Activated CD8-positive, alpha-beta memory T cell treated with anti-CD3 and anti-CD28 coated beads for 36 hours (primary cell): ENCODE results near the gene CRELD2. TPM values are rescaled to one million over a fixed set of nuclear protein-coding genes. Genes with fewer than 3 reads are reported as not detected.
"Not testable (repeated sequence)": the region's sequence is repeated elsewhere in the genome, so short reads cannot be mapped to it uniquely, and the experiment has no call there.

Source experiments
- CTCF ChIA-PET: fragments of 350-600 bp; sonication (Branson Sonifier 250); formaldehyde crosslinking; loops from one replicate; lab custom pipeline; 2021; ENCODE audit warnings: antibody characterized with exemption; lab: Charles Lee
- POLR2A ChIA-PET: fragments of 350-600 bp; sonication (Branson Sonifier 250); formaldehyde crosslinking; loops from one replicate; lab custom pipeline; 2021; ENCODE audit warnings: antibody characterized with exemption; lab: Charles Lee
- total RNA-seq, 2 experiments: library from RNA; stranded (reverse); gene quantifications; one replicate each; pipeline ENCODE4 v1.2.3, GENCODE V29; 2021

The CRELD2 gene
- total RNA-seq, 2 experiments from 2014 or later, result 44.8 to 48.4 TPM

DNA sequence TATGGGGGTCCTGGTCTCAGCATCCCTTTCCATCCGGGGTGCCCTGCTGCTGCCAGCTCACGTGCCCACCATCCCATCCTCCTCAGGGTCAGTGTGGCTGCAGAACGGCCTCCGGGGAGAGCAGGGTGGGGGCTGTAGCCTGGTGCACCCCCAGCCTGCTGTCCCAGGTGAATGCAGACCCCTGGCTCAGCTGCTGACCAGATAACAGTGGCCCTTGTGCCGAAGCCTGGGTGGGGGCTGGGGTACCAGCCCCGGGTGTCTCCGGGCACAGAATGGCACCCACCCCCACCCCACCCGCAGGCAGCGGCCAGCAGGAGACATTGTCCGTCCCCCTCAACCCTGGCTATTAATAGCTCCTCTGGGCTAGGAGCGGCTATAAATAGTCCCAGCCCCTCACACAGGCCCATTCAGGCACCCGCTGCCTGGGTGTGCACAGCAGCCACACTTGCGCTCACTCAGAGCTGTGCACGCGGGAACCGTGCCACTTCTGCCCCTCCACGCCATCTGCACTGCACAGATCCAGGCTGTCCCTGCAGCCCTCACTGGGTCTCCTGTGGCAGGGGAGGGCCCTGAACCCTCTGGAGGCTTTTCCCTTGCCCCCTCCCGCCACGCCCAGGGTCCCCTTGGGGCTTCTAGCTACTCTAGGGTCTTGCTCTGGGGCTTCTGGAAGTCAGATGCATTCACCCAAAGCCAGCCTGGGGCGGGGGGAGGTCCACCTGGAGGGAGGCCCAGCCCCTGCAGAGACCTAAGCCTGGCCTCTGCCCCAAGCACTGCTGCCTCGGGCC, 18.7 kb downstream of the CRELD2 start:
- ChIA-PET CTCF (interaction anchor here (0.6 to 1.4 kb wide), 2 partner anchors 20 to 25 kb away, joined by 3 to 4 read pairs; no protein-coding TSS in a partner anchor), POLR2A (interaction anchor here (0.7 to 3.0 kb wide), 6 partner anchors 20 to 177 kb away, joined by 5 to 37 read pairs (median 6); partner anchors contain the start of gene PIM3)

DNA sequence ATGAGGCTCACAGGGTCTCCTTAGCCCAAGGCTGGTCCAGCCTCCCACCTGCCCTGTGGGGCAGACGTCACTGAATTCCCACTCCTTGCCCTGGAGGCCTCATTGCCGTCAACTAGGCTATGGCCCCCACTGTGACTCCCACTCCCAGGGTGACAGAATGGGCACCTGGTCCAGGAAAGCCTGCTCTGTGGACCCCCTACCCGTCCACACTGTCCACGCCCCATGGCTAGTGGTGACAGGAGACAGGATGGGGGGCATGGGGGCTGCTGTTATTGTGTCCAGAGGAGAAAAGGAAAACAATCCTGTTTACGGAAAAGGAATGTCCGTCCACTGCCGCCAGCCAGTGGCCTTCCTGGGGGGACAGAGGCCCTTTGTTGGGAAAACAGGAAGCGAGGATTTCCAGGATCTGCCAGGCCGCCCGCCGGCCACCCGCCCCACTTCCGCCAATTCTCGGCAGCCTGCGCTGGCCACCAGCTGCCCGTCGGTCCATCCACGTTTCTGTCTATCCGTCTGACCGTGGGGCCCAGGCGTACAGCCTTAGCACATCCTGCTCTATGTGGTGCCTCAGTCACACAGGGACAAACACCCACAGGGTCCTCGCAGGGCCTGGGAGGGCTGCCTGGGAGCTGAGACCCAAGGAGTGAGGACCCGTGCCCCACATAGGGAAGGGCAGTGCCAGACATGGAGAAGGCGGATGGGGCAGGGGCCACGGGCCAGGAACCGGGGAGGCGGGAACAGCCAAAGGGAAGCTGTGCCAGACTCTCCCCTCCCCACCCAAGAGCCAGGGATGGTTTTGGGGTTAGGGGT, 19.5 kb downstream of the CRELD2 start:
- ChIA-PET CTCF (interaction anchor here (1.0 kb wide), 1 partner anchor 42 kb away, joined by 3 read pairs; no protein-coding TSS in a partner anchor), POLR2A (interaction anchor here (2.4 to 3.0 kb wide), 2 partner anchors 24 to 33 kb away, joined by 23 to 37 read pairs; partner anchors contain the start of gene PIM3)

DNA sequence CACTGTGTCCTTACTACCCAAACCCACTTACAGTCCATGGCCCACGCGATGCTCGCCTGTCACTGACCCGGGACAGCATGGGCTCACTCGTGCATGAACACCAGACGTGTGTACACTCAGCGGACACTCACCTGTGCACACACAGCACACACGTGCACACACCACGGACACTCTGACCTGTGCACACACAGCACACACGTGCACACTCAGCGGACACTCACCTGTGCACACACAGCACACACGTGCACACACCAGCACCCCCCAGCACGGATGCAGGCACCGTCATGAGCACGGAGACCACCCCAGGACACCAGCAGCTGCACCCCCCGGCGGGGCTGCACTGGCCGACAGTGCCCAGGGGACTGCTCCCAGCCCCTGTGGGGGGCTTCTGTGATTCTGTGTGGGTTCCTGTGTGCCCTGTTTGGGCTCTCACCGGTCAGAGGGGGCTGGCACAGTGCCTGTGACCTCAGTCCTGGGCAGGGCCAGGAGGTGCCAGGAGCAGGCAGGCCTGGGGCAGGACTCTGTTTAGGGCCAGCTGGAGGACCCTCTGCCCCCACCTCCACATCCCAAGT, 20.2 kb downstream of the CRELD2 start:
- ChIA-PET CTCF (interaction anchor here (1.0 kb wide), 1 partner anchor 41 kb away, joined by 3 read pairs; no protein-coding TSS in a partner anchor), POLR2A (no interaction called here)

DNA sequence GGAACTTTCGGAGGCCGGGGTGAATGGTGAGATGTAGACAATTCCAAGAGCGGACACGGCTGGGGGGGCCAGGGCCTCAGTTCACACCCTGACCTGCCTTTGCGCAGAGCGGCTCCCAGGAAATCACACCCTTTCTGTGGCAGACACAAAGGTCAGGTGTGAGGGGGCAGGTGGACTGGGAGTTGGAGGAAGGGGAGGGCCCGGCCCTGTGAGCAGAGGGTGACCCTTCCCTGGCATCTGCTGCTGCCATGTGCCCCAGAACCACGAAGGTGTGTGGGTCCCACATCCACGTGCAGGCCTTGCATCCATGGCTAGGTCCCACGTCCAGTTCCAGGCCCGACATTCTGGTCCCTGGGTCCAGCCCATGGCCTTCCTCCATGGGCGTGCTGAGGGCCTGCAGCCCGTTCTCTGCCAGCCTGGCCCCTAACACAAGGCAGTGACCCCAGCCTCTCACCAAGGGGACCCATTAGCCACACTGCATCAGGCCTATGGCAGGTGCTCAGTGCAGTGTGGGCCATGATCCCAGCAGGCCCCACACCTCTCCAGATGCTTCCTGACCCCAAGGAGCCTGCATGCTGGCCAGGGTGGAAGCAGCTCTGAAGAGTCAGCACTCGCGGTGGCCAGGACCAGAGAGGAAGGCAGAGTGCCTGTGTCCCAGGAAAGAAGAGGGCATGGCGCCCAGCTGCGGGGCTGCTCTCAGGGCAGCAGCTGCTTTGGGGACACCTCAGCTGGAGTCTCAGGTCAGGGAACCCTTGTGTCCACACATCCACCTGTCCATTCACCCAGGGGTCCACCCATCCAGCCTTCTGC, 23.3 kb downstream of the CRELD2 start:
- ChIA-PET POLR2A (no interaction called here), CTCF (interaction anchor here (1.1 kb wide), 2 partner anchors 12 to 21 kb away, joined by 4 to 5 read pairs; no protein-coding TSS in a partner anchor)

DNA sequence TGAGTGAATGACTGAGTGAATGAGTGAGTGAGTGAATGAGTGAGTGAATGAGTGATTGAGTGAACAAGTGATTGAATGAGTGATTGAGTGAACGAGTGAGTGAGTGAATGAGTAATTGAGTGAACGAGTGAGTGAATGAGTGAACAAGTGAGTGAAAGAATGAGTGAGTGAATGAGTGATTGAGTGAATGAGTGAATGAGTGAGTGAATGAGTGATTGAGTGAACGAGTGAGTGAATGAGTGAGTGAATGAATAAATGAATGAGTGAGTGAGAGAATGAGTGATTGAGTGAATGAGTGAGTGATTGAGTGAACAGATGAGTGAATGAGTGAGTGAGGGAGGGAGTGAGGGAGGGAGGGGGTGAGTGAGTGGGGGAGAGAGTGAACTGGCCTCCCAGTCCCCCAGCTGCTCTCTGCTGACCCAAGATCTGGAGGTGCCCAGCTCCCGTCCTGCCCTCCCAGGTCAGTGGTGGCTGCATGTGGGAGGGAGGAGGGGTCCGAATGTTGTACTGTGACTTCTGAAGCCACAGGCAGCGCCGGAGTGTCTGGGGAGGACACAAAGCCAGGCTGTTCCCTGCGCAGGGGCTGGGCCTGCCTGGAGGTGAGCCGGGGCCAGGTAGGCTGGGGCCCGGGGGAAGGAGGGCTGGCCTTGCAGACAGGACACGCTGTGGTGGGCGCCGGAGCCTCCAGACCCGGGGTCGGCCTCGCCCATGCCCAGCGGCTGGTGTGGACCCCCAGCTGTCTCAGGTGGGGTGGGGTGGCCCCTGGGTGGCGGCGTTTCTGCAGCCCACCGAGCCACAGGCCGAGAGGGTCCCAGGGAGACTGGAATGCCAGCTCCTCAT, 24.4 kb downstream of the CRELD2 start:
- ChIA-PET CTCF (interaction anchor here (1.1 kb wide), 1 partner anchor 20 kb away, joined by 4 read pairs; no protein-coding TSS in a partner anchor), POLR2A (no interaction called here)

DNA sequence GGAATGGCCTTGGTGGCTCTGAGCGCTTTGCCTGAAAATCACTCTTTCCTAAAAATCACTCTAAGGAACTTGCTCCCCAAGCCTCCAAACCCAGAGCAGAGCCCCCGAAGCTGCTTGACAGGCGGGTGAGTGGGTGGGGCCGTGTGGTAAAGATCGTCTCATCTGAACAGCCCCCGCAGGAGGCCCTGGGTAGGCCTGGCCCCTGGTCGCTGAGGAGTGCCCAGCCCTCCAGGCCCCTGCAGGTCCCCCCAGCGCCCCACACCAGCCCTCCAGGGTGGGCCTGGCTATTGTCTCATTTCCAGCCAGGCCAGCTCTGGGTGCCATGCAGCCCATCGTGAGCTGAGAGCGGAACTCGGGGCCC, 25.0 kb downstream of the CRELD2 start:
- CTCF ChIA-PET, result no interaction called here
- POLR2A ChIA-PET, result no interaction called here

DNA sequence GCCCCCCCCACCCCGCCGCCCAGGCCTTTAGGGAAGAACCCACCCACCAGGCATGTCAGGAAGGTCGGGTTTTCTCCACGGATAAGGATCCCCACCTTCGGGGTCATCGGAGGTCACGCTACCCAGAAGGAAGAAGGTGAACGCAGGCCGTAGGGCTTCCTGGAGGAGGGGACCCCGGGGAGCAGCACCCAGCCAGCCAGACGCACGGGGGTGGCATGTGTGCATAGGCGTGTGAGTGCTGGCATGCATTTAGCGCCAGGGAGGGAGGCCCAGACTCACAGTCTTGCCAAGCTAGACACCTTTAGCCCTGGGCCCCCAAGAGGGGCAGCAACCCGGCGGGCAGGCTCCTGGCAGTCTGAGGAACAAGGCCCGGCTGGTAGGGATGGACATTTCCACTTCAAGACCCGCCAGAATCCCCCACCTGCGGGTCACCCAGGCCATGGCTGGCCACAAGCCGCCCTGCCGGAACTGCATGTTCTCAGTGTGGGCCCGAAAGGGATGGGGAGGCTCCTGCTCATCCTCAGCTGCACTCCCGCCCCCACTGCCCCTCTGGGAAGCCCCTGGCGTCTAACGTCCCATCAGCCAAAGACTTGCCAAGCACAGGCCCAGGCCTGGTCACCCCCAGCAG, 25.5 kb downstream of the CRELD2 start:
- ChIA-PET POLR2A (no interaction called here), CTCF (no interaction called here)

DNA sequence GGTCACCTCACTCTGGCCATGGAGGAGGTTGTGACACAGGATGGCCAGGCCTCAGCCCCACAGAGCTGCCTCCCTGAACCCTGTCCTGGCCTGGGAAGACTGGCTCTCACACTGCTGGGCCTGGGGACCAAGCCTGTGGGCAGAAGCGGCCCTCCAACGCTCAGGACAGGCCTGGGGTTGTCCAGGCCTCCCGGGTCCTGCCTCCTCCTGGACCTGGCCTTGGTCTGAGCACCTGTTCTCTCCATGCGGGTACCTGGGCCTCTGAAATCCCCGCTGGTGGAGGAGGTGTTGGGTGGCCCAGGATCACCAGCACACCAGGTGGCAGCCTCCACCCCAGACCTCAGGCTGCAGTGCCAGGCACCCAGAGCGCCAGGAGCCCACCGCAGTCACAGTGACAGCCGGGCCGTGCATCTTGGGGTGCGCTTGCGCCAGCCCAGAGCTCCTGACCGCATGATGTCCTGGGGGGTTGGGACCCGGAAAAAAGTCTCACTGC, 26.0 kb downstream of the CRELD2 start:
- CTCF ChIA-PET, result no interaction called here
- POLR2A ChIA-PET, result no interaction called here

DNA sequence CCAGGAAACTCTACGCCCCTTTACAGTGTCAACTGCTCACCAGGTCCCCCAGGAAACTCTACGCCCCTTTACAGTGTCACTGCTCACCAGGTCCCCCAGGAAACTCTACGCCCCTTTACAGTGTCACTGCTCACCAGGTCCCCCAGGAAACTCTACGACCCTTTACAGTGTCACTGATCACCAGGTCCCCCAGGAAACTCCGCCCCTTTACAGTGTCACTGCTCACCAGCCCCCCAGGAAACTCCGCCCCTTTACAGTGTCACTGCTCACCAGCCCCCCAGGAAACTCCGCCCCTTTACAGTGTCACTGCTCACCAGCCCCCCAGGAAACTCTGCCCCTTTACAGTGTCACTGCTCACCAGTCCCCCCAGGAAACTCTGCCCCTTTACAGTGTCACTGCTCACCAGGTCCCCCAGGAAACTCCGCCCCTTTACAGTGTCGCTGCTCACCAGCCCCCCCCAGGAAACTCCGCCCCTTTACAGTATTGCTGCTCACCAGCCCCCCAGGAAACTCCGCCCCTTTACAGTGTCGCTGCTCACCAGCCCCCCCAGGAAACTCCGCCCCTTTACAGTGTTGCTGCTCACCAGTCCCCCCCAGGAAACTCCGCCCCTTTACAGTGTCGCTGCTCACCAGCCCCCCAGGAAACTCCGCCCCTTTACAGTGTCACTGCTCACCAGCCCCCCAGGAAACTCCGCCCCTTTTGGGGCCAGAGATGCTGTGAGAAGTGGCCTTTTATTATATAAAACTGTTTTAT, 26.8 kb downstream of the CRELD2 start:
- POLR2A ChIA-PET, result interaction anchor here (1.0 kb wide), 1 partner anchor 14 kb away, joined by 3 read pairs; no protein-coding TSS in a partner anchor
- CTCF ChIA-PET, result not testable (repeated sequence)

DNA sequence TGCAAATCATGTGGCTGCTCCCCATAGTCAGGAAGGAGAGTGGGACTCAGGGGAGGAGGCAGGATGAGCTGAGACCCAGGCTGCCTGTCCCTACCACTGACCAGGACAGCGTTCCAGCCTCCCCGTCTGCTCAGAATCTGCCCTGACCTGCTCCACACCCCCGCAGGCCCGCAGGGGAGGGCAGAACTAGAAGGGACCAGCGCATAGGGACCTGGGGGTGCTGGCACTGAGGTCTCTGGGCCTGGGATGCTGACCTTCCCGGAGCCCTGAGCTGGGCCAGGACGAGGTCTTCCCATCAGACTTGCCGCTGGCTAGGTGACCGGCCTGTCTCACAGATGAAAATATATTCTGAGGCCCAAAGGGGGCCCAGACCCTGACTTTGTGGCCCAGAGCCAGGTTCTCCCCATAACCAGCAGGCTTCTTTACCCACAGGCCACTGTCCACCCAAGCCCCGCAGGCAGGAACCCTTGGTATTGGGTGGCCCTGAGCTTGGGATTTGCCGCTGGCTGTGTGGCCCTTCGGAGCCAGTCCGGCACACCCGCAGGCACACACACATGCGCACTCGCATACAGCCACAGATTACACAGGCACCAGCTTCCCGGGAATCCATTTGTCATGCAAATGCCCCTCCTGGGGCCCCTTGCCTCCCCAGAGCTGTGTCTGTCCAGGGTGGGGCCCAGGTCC, 28.3 kb downstream of the CRELD2 start:
- CTCF ChIA-PET, result interaction anchor here (2.1 kb wide), 1 partner anchor 12 kb away, joined by 7 read pairs; no protein-coding TSS in a partner anchor
- POLR2A ChIA-PET, result interaction anchor here (1.4 kb wide), 1 partner anchor 15 kb away, joined by 4 read pairs; no protein-coding TSS in a partner anchor

DNA sequence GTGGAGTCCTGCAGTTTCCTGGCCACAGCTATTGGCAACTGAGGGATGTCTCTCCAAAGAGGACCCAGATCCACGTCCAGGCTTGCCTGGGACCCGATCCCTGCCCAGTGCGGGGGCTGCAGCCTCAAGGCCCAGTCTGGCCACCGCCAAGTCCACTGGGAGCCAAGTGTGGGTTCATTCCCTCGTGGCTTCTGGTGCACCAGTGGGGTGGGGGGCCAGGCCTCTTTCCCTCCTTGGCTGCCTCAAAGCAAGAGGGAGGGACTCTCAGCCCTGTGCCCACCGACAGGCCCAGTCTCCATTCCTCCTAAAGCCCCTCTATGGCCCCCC, 28.8 kb downstream of the CRELD2 start:
- CTCF ChIA-PET, result interaction anchor here (2.1 kb wide), 1 partner anchor 12 kb away, joined by 7 read pairs; no protein-coding TSS in a partner anchor

DNA sequence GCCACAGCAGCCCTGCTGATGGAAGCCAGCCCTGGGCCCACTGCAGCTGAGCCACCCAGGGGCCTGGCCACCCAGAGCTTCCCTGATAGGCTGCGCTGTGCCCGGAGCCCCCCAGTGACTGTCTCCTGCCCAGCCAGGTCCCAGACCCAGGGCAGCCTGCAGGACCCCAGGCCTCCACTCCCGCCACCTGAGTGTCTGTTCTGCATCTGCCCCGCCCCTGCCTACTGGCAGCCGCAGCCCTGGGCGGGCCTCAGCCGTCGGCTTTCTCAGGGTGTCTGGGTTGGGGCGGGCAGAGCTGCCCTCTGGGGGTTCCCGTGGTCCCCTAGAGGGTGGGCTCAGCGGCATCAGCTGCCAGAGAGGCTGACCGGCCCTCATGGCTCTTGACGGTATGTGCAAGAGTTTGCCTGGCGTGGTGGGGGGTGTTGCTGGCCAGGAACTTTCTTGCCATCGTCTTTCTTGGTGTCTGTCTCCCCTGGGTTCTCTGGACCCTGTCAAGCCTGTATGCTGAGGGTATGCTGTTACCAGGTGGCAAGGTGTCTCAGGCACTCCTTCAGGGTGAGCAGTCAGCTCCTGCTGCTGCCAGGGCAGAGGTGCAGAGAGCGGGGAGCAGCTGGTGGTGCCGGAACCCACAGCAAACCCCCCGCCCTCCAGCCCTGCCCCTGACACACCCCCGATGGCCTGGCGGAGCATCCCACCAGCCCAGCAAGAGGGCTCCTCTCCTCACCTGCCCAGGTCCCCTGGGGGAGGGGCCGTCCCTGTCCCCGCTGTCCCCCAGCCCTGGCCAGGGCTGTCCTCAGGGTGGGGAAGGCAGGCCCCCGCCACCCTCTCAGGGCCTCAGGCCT, 29.9 kb downstream of the CRELD2 start:
- CTCF ChIA-PET, result interaction anchor here (2.1 kb wide), 1 partner anchor 11 kb away, joined by 7 read pairs; no protein-coding TSS in a partner anchor
- POLR2A ChIA-PET, result no interaction called here

More for the DNA sequence above, 28.8 kb downstream of the CRELD2 start:
- POLR2A ChIA-PET, result interaction anchor here (1.4 kb wide), 1 partner anchor 15 kb away, joined by 4 read pairs; no protein-coding TSS in a partner anchor

DNA sequence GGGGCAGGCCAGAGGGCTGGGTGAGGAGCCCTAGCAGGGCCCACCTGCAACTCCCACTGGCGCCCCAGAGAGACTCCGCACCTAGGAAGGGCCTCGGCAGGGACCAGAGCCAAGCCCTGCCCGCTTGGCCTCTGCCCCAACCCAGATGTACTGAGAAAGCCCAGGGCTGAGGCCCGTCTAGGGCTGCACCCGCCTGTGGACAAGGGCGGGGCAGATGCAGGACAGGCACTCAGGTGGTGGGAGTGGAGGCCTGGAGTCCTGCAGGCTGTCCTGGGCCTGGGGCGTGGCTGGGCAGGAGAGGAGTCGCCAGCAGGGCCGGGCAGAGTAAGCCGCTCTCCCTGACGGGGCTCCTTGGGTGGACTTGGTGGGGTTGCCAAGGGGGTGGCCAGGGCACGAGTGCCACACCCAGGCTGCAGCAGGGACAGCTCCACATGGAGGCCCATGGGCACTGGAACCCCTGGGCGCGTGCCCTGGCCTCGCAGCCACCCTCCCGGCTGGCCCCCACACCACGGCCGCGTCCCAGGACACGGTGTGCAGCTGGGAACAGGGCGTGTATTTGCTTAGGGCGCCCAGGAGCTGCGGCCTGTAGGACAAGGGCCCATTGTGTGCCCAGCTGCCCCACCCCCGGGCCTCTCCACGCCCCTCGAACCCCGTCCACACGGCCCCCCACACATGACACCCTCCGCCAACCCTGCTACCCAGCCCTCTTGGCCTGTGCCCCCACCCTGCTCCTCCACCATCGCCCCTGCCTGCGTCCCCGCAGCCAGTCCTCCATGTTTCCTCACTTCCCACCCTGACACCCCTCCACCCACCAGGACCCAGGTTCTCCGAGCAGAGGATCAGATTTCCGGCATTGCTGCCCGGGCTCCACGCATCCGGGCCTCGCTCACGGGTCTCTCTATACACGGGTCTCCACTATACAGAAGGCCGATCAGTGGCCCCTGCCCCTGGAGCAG, 30.8 kb downstream of the CRELD2 start:
- ChIA-PET POLR2A (no interaction called here), CTCF (no interaction called here)

DNA sequence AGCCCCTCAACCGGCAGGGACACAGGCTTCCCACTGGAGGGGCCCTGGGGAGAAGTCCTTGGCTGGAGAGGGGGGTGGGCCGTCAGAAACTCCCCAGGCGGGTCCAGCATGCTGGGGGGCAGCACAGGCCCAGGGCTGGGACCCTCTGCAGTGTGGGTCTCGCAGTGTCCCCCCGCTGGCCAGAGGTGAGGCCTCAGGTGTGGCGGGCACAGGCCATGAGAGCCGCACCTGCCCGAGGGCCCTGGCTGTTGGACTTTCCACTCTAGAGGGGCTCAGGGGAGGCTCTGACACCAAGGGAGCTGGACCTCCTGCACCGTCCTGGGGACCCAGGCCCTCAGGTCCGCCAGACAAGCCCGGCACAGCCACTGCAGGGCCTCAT, 31.5 kb downstream of the CRELD2 start:
- POLR2A ChIA-PET, result no interaction called here
- CTCF ChIA-PET, result no interaction called here
